IMR-90 (cell line): ENCODE measurements around the gene GLIS1. TPM values are rescaled to one million over a fixed set of nuclear protein-coding genes. Genes with fewer than 3 reads are reported as not detected.

Experiments
- ATAC-seq: fragments of 200-7000 bp; cut with Tn5 transposase; 2 replicates; pipeline ENCODE4 v1.9.1; 2020; ENCODE audit warnings: low read depth, mild to moderate bottlenecking, moderate library complexity
- BruUV-seq: library from RNA; stranded (reverse); fragments of 400-500 nt; replicated peaks from 2 replicates; lab custom pipeline; 2021; lab: Mats Ljungman, UMichigan
- CTCF ChIA-PET: fragments of 300-600 bp; formaldehyde crosslinking; extraction: SDS; loops from one replicate; lab custom pipeline; 2021; ENCODE audit warnings: antibody characterized with exemption; lab: Yijun Ruan, JAX
- POLR2A ChIA-PET: fragments of 300-600 bp; sonication (Branson Sonifier 250); formaldehyde crosslinking; loops from one replicate; lab custom pipeline; 2022; ENCODE audit warnings: antibody characterized with exemption; ENCODE audit not compliant: unreplicated experiment; lab: Charles Lee
- DNase-seq: peaks from one replicate; pipeline ENCODE4 v3.0.0; 2013
- H2AFZ ChIP-seq: replicated peaks from 2 replicates; pipeline ENCODE3; 2013; ENCODE audit warnings: low read length, mild to moderate bottlenecking; ENCODE audit not compliant: poor library complexity
- H2AK5ac ChIP-seq: 2 replicates; pipeline ENCODE4 v1.6.1; 2013; ENCODE audit warnings: low read depth, low read length, inconsistent platforms
- H2AK9ac ChIP-seq: replicated peaks from 2 replicates; pipeline ENCODE3; 2013; ENCODE audit warnings: mild to moderate bottlenecking, low read depth, low read length, moderate library complexity; ENCODE audit not compliant: poor library complexity
- H2BK120ac ChIP-seq: 2 replicates; pipeline ENCODE4 v1.6.1; 2013; ENCODE audit warnings: low read depth, low read length, inconsistent platforms
- H2BK15ac ChIP-seq: 3 replicates; pipeline ENCODE4 v1.6.1; 2013; ENCODE audit warnings: low read depth, low read length, inconsistent platforms
- H2BK20ac ChIP-seq: 2 replicates; pipeline ENCODE4 v1.6.1; 2013; ENCODE audit warnings: low read depth, mild to moderate bottlenecking, inconsistent platforms, low read length, moderate library complexity
- H2BK5ac ChIP-seq: 2 replicates; pipeline ENCODE4 v1.6.1; 2013; ENCODE audit warnings: mild to moderate bottlenecking, low read depth, low read length, inconsistent platforms; ENCODE audit not compliant: poor library complexity, severe bottlenecking
- H3K14ac ChIP-seq: replicated peaks from 2 replicates; pipeline ENCODE4 v1.6.1; 2013; ENCODE audit warnings: low read depth, low read length, inconsistent platforms
- H3K18ac ChIP-seq: 2 replicates; pipeline ENCODE4 v1.6.1; 2013; ENCODE audit warnings: low read depth, low read length, control low read depth
- H3K23ac ChIP-seq: 2 replicates; pipeline ENCODE4 v1.6.1; 2013; ENCODE audit warnings: low read depth, low read length, inconsistent platforms
- H3K27ac ChIP-seq: 2 replicates; pipeline ENCODE4 v1.5.1; 2013; ENCODE audit warnings: mild to moderate bottlenecking, control low read depth, low read length; ENCODE audit not compliant: insufficient read depth
- H3K27me3 ChIP-seq: 2 replicates; pipeline ENCODE4 v1.6.1; 2013; ENCODE audit warnings: low read length; ENCODE audit not compliant: control insufficient read depth, insufficient read depth
- H3K36me3 ChIP-seq: 2 replicates; pipeline ENCODE4 v1.6.1; 2013; ENCODE audit warnings: low read length, mixed read lengths; ENCODE audit not compliant: control insufficient read depth, insufficient read depth
- H3K4ac ChIP-seq: 2 replicates; pipeline ENCODE4 v1.6.1; 2013; ENCODE audit warnings: low read depth, low read length, inconsistent platforms
- H3K4me1 ChIP-seq: 2 replicates; pipeline ENCODE4 v1.6.1; 2013; ENCODE audit warnings: low read length, mixed read lengths; ENCODE audit not compliant: control insufficient read depth, insufficient read depth
- H3K4me2 ChIP-seq: 2 replicates; pipeline ENCODE4 v1.6.1; 2013; ENCODE audit warnings: low read depth, mild to moderate bottlenecking, control low read depth, low read length, moderate library complexity
- H3K4me3 ChIP-seq: 2 replicates; pipeline ENCODE4 v1.5.1; 2013; ENCODE audit warnings: low read depth, mild to moderate bottlenecking, control low read depth, low read length, moderate library complexity; ENCODE audit not compliant: insufficient read depth
- H3K56ac ChIP-seq: 2 replicates; pipeline ENCODE4 v1.6.1; 2013; ENCODE audit warnings: low read length, inconsistent platforms; ENCODE audit not compliant: insufficient read depth; ENCODE audit errors: extremely low read depth
- H3K79me1 ChIP-seq, 2 experiments: 2 replicates each; pipeline ENCODE4 v1.6.1; 2013; ENCODE audit warnings: low read length in 2 of 2, inconsistent platforms in 1 of 2, low read depth in 1 of 2
- H3K9ac ChIP-seq: 2 replicates; pipeline ENCODE4 v1.6.1; 2013; ENCODE audit warnings: low read depth, low read length, control low read depth
- H3K9me1 ChIP-seq: 2 replicates; pipeline ENCODE4 v1.6.1; 2013; ENCODE audit warnings: low read length, inconsistent platforms; ENCODE audit not compliant: insufficient read depth
- H3K9me3 ChIP-seq: 2 replicates; pipeline ENCODE4 v1.6.1; 2013; ENCODE audit warnings: low read length; ENCODE audit not compliant: control insufficient read depth, insufficient read depth
- H4K20me1 ChIP-seq: 2 replicates; pipeline ENCODE4 v1.6.1; 2013; ENCODE audit warnings: low read length, inconsistent platforms; ENCODE audit not compliant: insufficient read depth
- H4K5ac ChIP-seq: 2 replicates; pipeline ENCODE4 v1.6.1; 2013; ENCODE audit warnings: mild to moderate bottlenecking, low read depth, low read length, control low read depth
- H4K8ac ChIP-seq, 2 experiments: 2 replicates each; pipeline ENCODE4 v1.6.1; 2013; ENCODE audit warnings: low read depth in 2 of 2, low read length in 2 of 2, control low read depth in 1 of 2, inconsistent platforms in 1 of 2
- H4K91ac ChIP-seq: 2 replicates; pipeline ENCODE4 v1.6.1; 2013; ENCODE audit warnings: low read depth, low read length, inconsistent platforms; ENCODE audit not compliant: insufficient read depth
- BHLHE40 ChIP-seq: fragments of 150-350 bp; IDR thresholded peaks from 2 replicates; pipeline ENCODE4 v1.6.1; 2016; ENCODE audit warnings: mild to moderate bottlenecking, low read depth, low read length
- CEBPB ChIP-seq: IDR thresholded peaks from 2 replicates; pipeline ENCODE4 v1.6.1; 2012; ENCODE audit warnings: low read depth, low read length, improper control_type of control experiment
- CHD1 ChIP-seq: IDR thresholded peaks from 2 replicates; pipeline ENCODE4 v1.6.1; 2012; ENCODE audit warnings: low read depth, low read length, improper control_type of control experiment
- CTCF ChIP-seq: conservative IDR thresholded peaks from 2 replicates; pipeline ENCODE4 v1.5.1; 2012; ENCODE audit warnings: mild to moderate bottlenecking, low read depth, low read length, improper control_type of control experiment
- FOS ChIP-seq: fragments of 150-350 bp; IDR thresholded peaks from 2 replicates; pipeline ENCODE4 v1.6.1; 2016; ENCODE audit warnings: low read depth, low read length
- MAFK ChIP-seq: IDR thresholded peaks from 2 replicates; pipeline ENCODE4 v1.6.1; 2012; ENCODE audit warnings: low read depth, low read length, improper control_type of control experiment
- MXI1 ChIP-seq: IDR thresholded peaks from 2 replicates; pipeline ENCODE4 v1.6.1; 2012; ENCODE audit warnings: low read depth, mild to moderate bottlenecking, low read length, moderate library complexity, borderline replicate concordance
- NFE2L2 ChIP-seq: fragments of 150-350 bp; IDR thresholded peaks from 2 replicates; pipeline ENCODE4 v1.6.1; 2016; ENCODE audit warnings: low read depth, mild to moderate bottlenecking, low read length
- POLR2A ChIP-seq: IDR thresholded peaks from 2 replicates; pipeline ENCODE4 v1.6.1; 2012; ENCODE audit warnings: mild to moderate bottlenecking, low read depth, low read length
- RCOR1 ChIP-seq: IDR thresholded peaks from 2 replicates; pipeline ENCODE4 v1.6.1; 2012; ENCODE audit warnings: mild to moderate bottlenecking, low read length, improper control_type of control experiment; ENCODE audit not compliant: insufficient replicate concordance
- SMC3 ChIP-seq: fragments of 150-350 bp; IDR thresholded peaks from 2 replicates; pipeline ENCODE4 v1.6.1; 2016; ENCODE audit warnings: low read depth, mild to moderate bottlenecking, antibody characterized with exemption, low read length, moderate library complexity
- WGBS, 2 experiments: methylation state at CpG; one replicate each; pipeline versions ENCODE4 v1.1.5 to v1.1.7; 2013; ENCODE audit warnings: missing lambda C conversion rate in 2 of 2; ENCODE audit not compliant: insufficient read length in 1 of 2; ENCODE audit errors: extremely low coverage in 2 of 2; 5-methylcytosine and 5-hydroxymethylcytosine counted together
- dilution Hi-C: fragments of 300-500 bp; cut with HindIII; formaldehyde crosslinking; loops from one replicate; pipeline ENCODE4 v1.14.3; 2018; ENCODE audit warnings: low sequenced_read_pairs; ENCODE audit not compliant: unreplicated experiment
- in situ Hi-C: fragments of 300-500 bp; cut with MboI; formaldehyde crosslinking; loops from 3 replicates; pipeline ENCODE4 v1.14.3; 2019; ENCODE audit warnings: low sequenced_read_pairs, inconsistent platforms, mixed read lengths
- intact Hi-C: fragments of 100-400 bp; cut with micrococcal nuclease; formaldehyde crosslinking; loops from 2 replicates; pipeline ENCODE4 v1.10.0; 2022
- polyA plus RNA-seq, 3 experiments: library from polyadenylated mRNA; depleted of rRNA; stranded (reverse); fragments of >200 nt; gene quantifications; 2 replicates each; pipeline ENCODE4 v1.2.3, GENCODE V29; 2012; ENCODE audit warnings: low replicate concordance in 1 of 3
- total RNA-seq: library from RNA; depleted of rRNA; stranded (reverse); fragments of >200 nt; gene quantifications from 2 replicates; pipeline ENCODE4 v1.2.3, GENCODE V29; 2012
- TF ChIP-seq, protein P1 (sequence below): fragments of 150-350 bp; IDR thresholded peaks from 2 replicates; pipeline ENCODE4 v1.6.1; 2017; ENCODE audit warnings: mild to moderate bottlenecking, antibody characterized with exemption, low read length, low read depth
- TF ChIP-seq, protein P2 (sequence below): fragments of 150-350 bp; IDR thresholded peaks from 2 replicates; pipeline ENCODE4 v1.6.1; 2016; ENCODE audit warnings: low read depth, mild to moderate bottlenecking, low read length, moderate library complexity, borderline replicate concordance

The GLIS1 gene
- total and polyA plus RNA-seq, 2 of the 4 experiments (the other 2 are of a cell fraction) = 0.18 to 2.3 TPM

DNA sequence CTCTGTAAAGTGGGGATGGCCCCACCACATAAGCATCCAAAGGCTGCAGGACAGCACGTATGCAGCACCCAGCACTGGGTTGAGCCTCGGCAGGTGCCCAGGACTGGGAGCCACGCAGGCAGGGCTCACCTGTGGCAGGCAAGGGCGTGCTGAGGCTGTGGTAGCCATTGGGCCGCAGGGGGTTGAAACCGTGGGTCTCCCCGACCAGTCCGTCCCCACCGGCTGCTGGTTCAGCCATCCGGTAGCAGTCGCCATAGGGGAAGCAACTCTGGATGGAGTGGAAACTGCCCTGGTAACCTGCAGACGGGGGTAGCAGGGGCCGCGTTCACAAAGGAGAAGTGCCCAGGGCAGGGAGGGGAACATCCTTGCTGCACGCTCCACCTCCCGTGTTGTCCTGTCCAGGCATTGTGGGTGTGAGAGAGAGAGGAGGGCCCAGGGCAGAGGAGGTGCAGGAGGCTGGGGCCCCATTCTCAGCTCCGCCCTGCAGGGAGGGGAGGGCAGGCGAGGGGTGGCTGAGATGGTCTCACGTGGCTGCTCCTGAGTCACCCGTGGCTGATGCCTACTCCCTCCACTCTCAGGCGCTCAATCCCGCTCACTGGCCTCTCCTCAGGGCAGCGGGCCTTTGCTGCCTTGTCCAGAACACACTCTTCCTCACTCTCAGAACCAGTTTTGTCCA lies 229.8 kb downstream of the GLIS1 start:
- Histone ChIP-seq H3K4me1 (peaks cover 5% of the 10 kb centered on the region), H3K79me1 (no peaks in the 10 kb centered on the region), H3K14ac (no peak overlapping the region), H3K9me1 (no peaks in the 10 kb centered on the region), H3K56ac (no peak overlapping the region), H3K4ac (no peak overlapping the region; the same call in 1 of the 2 replicates), H3K23ac (no peak overlapping the region), H3K9ac (no peak overlapping the region), H2BK15ac (no peak overlapping the region), H3K27ac (no peak overlapping the region), H3K36me3 (no peaks in the 10 kb centered on the region; the same call in 1 of the 2 replicates), H2BK120ac (no peak overlapping the region), H3K27me3 (peaks cover 2% of the 10 kb centered on the region; the same call in 1 of the 2 replicates), H2BK20ac (no peak overlapping the region), H3K4me2 (no peak overlapping the region), H3K4me3 (no peak overlapping the region), H3K18ac (no peak overlapping the region), H3K9me3 (no peaks in the 10 kb centered on the region), H2AK9ac (no peak overlapping the region), H4K5ac (no peak overlapping the region), H4K91ac (no peak overlapping the region), H2BK5ac (no peak overlapping the region), H4K8ac (no peak overlapping the region), H2AK5ac (no peak overlapping the region), H4K20me1 (no peaks in the 10 kb centered on the region), H2AFZ (peak overlapping the region; percentile 26)
- BruUV-seq = no TSS peak
- TF ChIP-seq MXI1 = no peak
- TF ChIP-seq, protein P1, sequence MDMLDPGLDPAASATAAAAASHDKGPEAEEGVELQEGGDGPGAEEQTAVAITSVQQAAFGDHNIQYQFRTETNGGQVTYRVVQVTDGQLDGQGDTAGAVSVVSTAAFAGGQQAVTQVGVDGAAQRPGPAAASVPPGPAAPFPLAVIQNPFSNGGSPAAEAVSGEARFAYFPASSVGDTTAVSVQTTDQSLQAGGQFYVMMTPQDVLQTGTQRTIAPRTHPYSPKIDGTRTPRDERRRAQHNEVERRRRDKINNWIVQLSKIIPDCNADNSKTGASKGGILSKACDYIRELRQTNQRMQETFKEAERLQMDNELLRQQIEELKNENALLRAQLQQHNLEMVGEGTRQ = peak; percentile 65
- TF ChIP-seq BHLHE40 = peak; percentile 54; the same call in 1 of the 2 replicates
- no peak for TF ChIP-seq CHD1
- no peak for TF ChIP-seq POLR2A
- no peak for TF ChIP-seq CEBPB
- no peak for TF ChIP-seq SMC3
- no peak for TF ChIP-seq RCOR1
- TF ChIP-seq, protein P2, sequence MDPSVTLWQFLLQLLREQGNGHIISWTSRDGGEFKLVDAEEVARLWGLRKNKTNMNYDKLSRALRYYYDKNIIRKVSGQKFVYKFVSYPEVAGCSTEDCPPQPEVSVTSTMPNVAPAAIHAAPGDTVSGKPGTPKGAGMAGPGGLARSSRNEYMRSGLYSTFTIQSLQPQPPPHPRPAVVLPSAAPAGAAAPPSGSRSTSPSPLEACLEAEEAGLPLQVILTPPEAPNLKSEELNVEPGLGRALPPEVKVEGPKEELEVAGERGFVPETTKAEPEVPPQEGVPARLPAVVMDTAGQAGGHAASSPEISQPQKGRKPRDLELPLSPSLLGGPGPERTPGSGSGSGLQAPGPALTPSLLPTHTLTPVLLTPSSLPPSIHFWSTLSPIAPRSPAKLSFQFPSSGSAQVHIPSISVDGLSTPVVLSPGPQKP = no peak
- no peak for TF ChIP-seq MAFK
- TF ChIP-seq CTCF = no peak
- no peak for TF ChIP-seq FOS
- TF ChIP-seq NFE2L2 = no peak
- dilution Hi-C loops = no loop called here
- 71% methylated on average over 11 of the region's 23 CpGs; no CpG with 5 or more reads in 1 of the 2 experiments for WGBS, 2 experiments
- in situ Hi-C loops = no loop called here
- ATAC-seq (peak; percentile 71), DNase-seq (peak; percentile 56)
- ChIA-PET CTCF (no interaction called here), POLR2A (no interaction called here)
- intact Hi-C loops = no loop called here
